Ishikawa (cell line): ENCODE results near the gene CARD14.

Source experiments
- NFIC ChIP-seq: IDR thresholded peaks from 2 replicates; pipeline ENCODE4 v1.6.1; 2012
- RAD21 ChIP-seq: IDR thresholded peaks from 2 replicates; pipeline ENCODE4 v1.6.1; 2012; ENCODE audit warnings: low read depth
- YY1 ChIP-seq: IDR thresholded peaks from 2 replicates; pipeline ENCODE4 v1.6.1; 2012; ENCODE audit warnings: low read depth
- TF ChIP-seq, protein P1 (sequence below): IDR thresholded peaks from 2 replicates; pipeline ENCODE4 v1.6.1; 2012

DNA sequence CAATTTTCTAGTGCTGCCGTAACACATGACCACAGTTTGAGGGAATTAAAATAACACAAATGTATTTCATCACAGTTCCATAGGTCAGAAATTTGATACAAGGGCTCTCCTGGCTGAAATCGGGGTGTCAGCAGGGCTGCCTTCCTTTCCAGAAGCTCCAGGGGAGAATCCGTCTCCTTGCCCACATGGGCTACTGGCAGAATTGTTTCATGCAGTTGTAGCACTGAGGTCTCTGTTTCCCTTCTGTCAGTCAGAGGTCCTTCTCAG, 43.4 kb upstream of the CARD14 start:
- TF ChIP-seq RAD21 (no peak), NFIC (no peak), YY1 (no peak)
- TF ChIP-seq, protein P1, sequence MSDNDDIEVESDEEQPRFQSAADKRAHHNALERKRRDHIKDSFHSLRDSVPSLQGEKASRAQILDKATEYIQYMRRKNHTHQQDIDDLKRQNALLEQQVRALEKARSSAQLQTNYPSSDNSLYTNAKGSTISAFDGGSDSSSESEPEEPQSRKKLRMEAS: no peak
